Ishikawa (cell line): ENCODE results near the gene FOXP1.

Experiments used
- CEBPB ChIP-seq: IDR thresholded peaks from 2 replicates; pipeline ENCODE4 v1.6.1; 2012
- CREB1 ChIP-seq: IDR thresholded peaks from 2 replicates; pipeline ENCODE4 v1.6.1; 2012; ENCODE audit warnings: low read depth
- EGR1 ChIP-seq: IDR thresholded peaks from 2 replicates; pipeline ENCODE4 v1.6.1; 2012
- EP300 ChIP-seq: IDR thresholded peaks from 2 replicates; pipeline ENCODE4 v1.6.1; 2012; ENCODE audit warnings: borderline replicate concordance
- FOXM1 ChIP-seq: IDR thresholded peaks from 2 replicates; pipeline ENCODE4 v1.6.1; 2012; ENCODE audit warnings: low read depth, borderline replicate concordance
- NFIC ChIP-seq: IDR thresholded peaks from 2 replicates; pipeline ENCODE4 v1.6.1; 2012
- RAD21 ChIP-seq: IDR thresholded peaks from 2 replicates; pipeline ENCODE4 v1.6.1; 2012; ENCODE audit warnings: low read depth
- TAF1 ChIP-seq: IDR thresholded peaks from 2 replicates; pipeline ENCODE4 v1.6.1; 2012; ENCODE audit warnings: low read depth, mild to moderate bottlenecking
- TCF12 ChIP-seq: IDR thresholded peaks from 2 replicates; pipeline ENCODE4 v1.6.1; 2012; ENCODE audit warnings: low read depth
- TEAD4 ChIP-seq: IDR thresholded peaks from 2 replicates; pipeline ENCODE4 v1.6.1; 2012
- USF1 ChIP-seq: IDR thresholded peaks from 2 replicates; pipeline ENCODE4 v1.6.1; 2012
- YY1 ChIP-seq: IDR thresholded peaks from 2 replicates; pipeline ENCODE4 v1.6.1; 2012; ENCODE audit warnings: low read depth
- ZBTB7A ChIP-seq: IDR thresholded peaks from 2 replicates; pipeline ENCODE4 v1.6.1; 2012; ENCODE audit warnings: low read depth
- TF ChIP-seq, protein P1 (sequence below): IDR thresholded peaks from 2 replicates; pipeline ENCODE4 v1.6.1; 2012
- TF ChIP-seq, protein P2 (sequence below): IDR thresholded peaks from 2 replicates; pipeline ENCODE4 v1.6.1; 2012; ENCODE audit warnings: low read depth, mild to moderate bottlenecking

The FOXP1 gene

DNA sequence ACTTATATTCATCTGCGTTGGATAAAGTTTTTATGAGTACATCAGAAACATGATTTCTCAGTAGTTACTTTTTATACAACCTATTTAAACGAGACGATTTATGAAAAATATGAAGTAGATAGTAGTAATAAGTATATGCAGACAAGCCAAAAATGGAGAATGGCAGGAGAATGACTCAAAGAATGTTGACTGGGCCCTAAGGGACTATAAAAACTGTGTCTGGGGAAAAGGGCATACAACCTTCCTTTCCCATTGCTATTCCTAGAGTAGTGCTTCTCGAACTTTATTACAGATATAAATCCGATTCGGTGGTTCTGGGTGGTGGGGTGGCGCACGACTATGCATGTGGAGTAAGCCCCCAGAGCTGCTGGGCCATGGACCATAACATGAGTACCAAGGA is 558.5 kb downstream of the FOXP1 start:
- TF ChIP-seq ZBTB7A (no peak), NFIC (no peak), USF1 (no peak), RAD21 (no peak), TEAD4 (no peak), CREB1 (no peak)
- TF ChIP-seq, protein P1, sequence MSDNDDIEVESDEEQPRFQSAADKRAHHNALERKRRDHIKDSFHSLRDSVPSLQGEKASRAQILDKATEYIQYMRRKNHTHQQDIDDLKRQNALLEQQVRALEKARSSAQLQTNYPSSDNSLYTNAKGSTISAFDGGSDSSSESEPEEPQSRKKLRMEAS, result no peak

- no peak for TF ChIP-seq EGR1
- no peak for TF ChIP-seq YY1
- TF ChIP-seq TAF1, result no peak
- TF ChIP-seq RAD21, result peak; percentile 32; the same call in 1 of the 2 replicates
- no peak for TF ChIP-seq CEBPB
- no peak for TF ChIP-seq EP300
Measured at GRCh38 chr3:71022551-71023335, 560.8 kb downstream of the FOXP1 start.

DNA sequence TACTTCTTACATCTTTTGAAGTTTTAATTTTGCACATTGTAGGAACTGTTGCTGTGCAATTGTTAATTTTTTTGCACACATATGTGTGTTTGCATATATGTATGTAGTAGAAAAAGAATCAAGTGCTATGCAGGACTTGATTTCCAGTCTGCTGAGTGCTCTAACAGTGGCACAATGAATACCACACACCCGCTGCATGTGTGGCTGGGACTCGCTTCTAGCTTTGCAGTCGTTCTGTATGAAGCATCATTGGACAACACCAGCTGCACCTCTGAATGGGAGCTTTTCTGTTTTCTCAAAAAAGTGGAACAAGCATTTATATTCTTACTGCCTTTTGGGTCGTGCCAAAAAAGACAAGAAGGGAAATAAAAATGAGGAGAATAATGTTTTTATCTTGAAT is 564.7 kb downstream of the FOXP1 start:
- TF ChIP-seq USF1 (no peak), EGR1 (no peak), CEBPB (no peak), CREB1 (no peak), TAF1 (no peak), TEAD4 (no peak), ZBTB7A (no peak)
- TF ChIP-seq, protein P1, result no peak

- TF ChIP-seq ZBTB7A (no peak), FOXM1 (no peak), CEBPB (no peak), TEAD4 (no peak), EP300 (no peak), TCF12 (no peak), EGR1 (no peak), TAF1 (no peak), YY1 (no peak), RAD21 (no peak), CREB1 (no peak), USF1 (no peak), NFIC (no peak)
- TF ChIP-seq, protein P2, sequence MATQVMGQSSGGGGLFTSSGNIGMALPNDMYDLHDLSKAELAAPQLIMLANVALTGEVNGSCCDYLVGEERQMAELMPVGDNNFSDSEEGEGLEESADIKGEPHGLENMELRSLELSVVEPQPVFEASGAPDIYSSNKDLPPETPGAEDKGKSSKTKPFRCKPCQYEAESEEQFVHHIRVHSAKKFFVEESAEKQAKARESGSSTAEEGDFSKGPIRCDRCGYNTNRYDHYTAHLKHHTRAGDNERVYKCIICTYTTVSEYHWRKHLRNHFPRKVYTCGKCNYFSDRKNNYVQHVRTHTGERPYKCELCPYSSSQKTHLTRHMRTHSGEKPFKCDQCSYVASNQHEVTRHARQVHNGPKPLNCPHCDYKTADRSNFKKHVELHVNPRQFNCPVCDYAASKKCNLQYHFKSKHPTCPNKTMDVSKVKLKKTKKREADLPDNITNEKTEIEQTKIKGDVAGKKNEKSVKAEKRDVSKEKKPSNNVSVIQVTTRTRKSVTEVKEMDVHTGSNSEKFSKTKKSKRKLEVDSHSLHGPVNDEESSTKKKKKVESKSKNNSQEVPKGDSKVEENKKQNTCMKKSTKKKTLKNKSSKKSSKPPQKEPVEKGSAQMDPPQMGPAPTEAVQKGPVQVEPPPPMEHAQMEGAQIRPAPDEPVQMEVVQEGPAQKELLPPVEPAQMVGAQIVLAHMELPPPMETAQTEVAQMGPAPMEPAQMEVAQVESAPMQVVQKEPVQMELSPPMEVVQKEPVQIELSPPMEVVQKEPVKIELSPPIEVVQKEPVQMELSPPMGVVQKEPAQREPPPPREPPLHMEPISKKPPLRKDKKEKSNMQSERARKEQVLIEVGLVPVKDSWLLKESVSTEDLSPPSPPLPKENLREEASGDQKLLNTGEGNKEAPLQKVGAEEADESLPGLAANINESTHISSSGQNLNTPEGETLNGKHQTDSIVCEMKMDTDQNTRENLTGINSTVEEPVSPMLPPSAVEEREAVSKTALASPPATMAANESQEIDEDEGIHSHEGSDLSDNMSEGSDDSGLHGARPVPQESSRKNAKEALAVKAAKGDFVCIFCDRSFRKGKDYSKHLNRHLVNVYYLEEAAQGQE, result no peak
- TF ChIP-seq, protein P1, result no peak
Measured at GRCh38 chr3:71016178-71016845, 567.2 kb downstream of the FOXP1 start.

- no peak for TF ChIP-seq TEAD4
- no peak for TF ChIP-seq USF1
- TF ChIP-seq TAF1, result no peak
- no peak for TF ChIP-seq ZBTB7A
- no peak for TF ChIP-seq RAD21
- no peak for TF ChIP-seq CEBPB
- TF ChIP-seq CREB1, result no peak
- no peak for TF ChIP-seq YY1
- no peak for TF ChIP-seq NFIC
- TF ChIP-seq EGR1, result no peak
- no peak for TF ChIP-seq EP300
- TF ChIP-seq, protein P1, result no peak
- no peak for TF ChIP-seq TCF12
Measured at GRCh38 chr3:71012971-71013370, 570.6 kb downstream of the FOXP1 start.

- no peak for TF ChIP-seq FOXM1
- TF ChIP-seq NFIC, result no peak
- no peak for TF ChIP-seq EGR1
- no peak for TF ChIP-seq CREB1
- no peak for TF ChIP-seq TEAD4
- TF ChIP-seq ZBTB7A, result no peak
- no peak for TF ChIP-seq EP300
- TF ChIP-seq TCF12, result no peak
- TF ChIP-seq, protein P1, result no peak
- no peak for TF ChIP-seq YY1
- TF ChIP-seq TAF1, result no peak
- no peak for TF ChIP-seq RAD21
- no peak for TF ChIP-seq USF1
- TF ChIP-seq, protein P2, result no peak
Measured at GRCh38 chr3:71011565-71012287, 571.8 kb downstream of the FOXP1 start.
